Stimulated activated CD4-positive, alpha-beta T cell treated with anti-CD3 and anti-CD28 coated beads, TNF-alpha, amount 100 ng/mL, for 4 hours (primary cell): ENCODE measurements around the gene ZC3H7B.

Experiments
- DNase-seq, 3 experiments: peaks; one replicate each; pipeline ENCODE4 v3.0.0-alpha.2; 2020; ENCODE audit warnings: low read depth in 3 of 3

The ZC3H7B gene

GRCh38 chr22:41354979-41355378 is 53.7 kb downstream of the ZC3H7B start:
- no peak for DNase-seq

- DNase-seq = no peak
Measured at GRCh38 chr22:41355895-41356294, 54.6 kb downstream of the ZC3H7B start.

GRCh38 chr22:41356430-41357028 is 55.2 kb downstream of the ZC3H7B start:
- no peak for DNase-seq

GRCh38 chr22:41357191-41357590 is 55.9 kb downstream of the ZC3H7B start:
- DNase-seq = no peak

GRCh38 chr22:41358927-41359326 is 57.6 kb downstream of the ZC3H7B start:
- DNase-seq = no peak

GRCh38 chr22:41359376-41359775 is 58.1 kb downstream of the ZC3H7B start:
- no peak for DNase-seq

GRCh38 chr22:41360126-41360525 is 58.8 kb downstream of the ZC3H7B start:
- DNase-seq = no peak

GRCh38 chr22:41361716-41362310 is 60.5 kb downstream of the ZC3H7B start:
- no peak for DNase-seq

GRCh38 chr22:41362615-41363014 is 61.3 kb downstream of the ZC3H7B start:
- DNase-seq = no peak

- DNase-seq = no peak
Measured at GRCh38 chr22:41364233-41364632, 62.9 kb downstream of the ZC3H7B start.

GRCh38 chr22:41364955-41365354 is 63.6 kb downstream of the ZC3H7B start:
- no peak for DNase-seq

- DNase-seq = no peak
Measured at GRCh38 chr22:41365425-41365824, 64.1 kb downstream of the ZC3H7B start.

GRCh38 chr22:41366323-41367029 is 65.2 kb downstream of the ZC3H7B start:
- no peak for DNase-seq

- DNase-seq = no peak
Measured at GRCh38 chr22:41367039-41367679, 65.8 kb downstream of the ZC3H7B start.

- no peak for DNase-seq
Measured at GRCh38 chr22:41367680-41368542, 66.6 kb downstream of the ZC3H7B start.

- no peak for DNase-seq
Measured at GRCh38 chr22:41368543-41369423, 67.5 kb downstream of the ZC3H7B start.

- DNase-seq = no peak
Measured at GRCh38 chr22:41369424-41369745, 68.1 kb downstream of the ZC3H7B start.

GRCh38 chr22:41369837-41370236 is 68.5 kb downstream of the ZC3H7B start:
- DNase-seq = no peak

- no peak for DNase-seq
Measured at GRCh38 chr22:41377846-41378245, 76.5 kb downstream of the ZC3H7B start.

- no peak for DNase-seq
Measured at GRCh38 chr22:41380993-41381328, 79.6 kb downstream of the ZC3H7B start.
